Large intestine (tissue), 3 donors: ENCODE data around the gene MFGE8. TPM values are rescaled to one million over a fixed set of nuclear protein-coding genes. Genes with fewer than 3 reads are reported as not detected.

Experiments
- DNase-seq, 2 donors: peaks; one replicate each; pipeline versions ENCODE4 v3.0.0 to v3.0.0-alpha.2; 2013
- H3K27ac ChIP-seq: one replicate; pipeline ENCODE4 v1.5.1; 2013; ENCODE audit warnings: low read length
- H3K27me3 ChIP-seq: 2 replicates; pipeline ENCODE4 v1.6.1; 2013; ENCODE audit warnings: low read length; ENCODE audit not compliant: control insufficient read depth, insufficient read depth
- H3K36me3 ChIP-seq: 2 replicates; pipeline ENCODE4 v1.6.1; 2013; ENCODE audit warnings: low read length; ENCODE audit not compliant: control insufficient read depth, insufficient read depth
- H3K4me1 ChIP-seq: one replicate; pipeline ENCODE4 v1.6.1; 2013; ENCODE audit warnings: low read length; ENCODE audit not compliant: control insufficient read depth, insufficient read depth
- H3K4me3 ChIP-seq: one replicate; pipeline ENCODE4 v1.5.1; 2013; ENCODE audit warnings: low read length
- H3K9me3 ChIP-seq: one replicate; pipeline ENCODE4 v1.6.1; 2013; ENCODE audit warnings: mild to moderate bottlenecking, low read depth, low read length, moderate library complexity; ENCODE audit not compliant: control insufficient read depth
- WGBS: methylation state at CpG from one replicate; pipeline ENCODE4 v1.1.5; 2013; ENCODE audit warnings: low lambda C conversion rate; ENCODE audit not compliant: insufficient coverage; 5-methylcytosine and 5-hydroxymethylcytosine counted together
- polyA plus RNA-seq: library from polyadenylated mRNA; unstranded; fragments of 120-200 nt; gene quantifications from one replicate; pipeline ENCODE4 v1.2.1, GENCODE V29; 2013

Gene MFGE8
- polyA plus RNA-seq, 1 donor = 36.7 TPM

GRCh38 chr15:88874684-88875083 lies 38.5 kb downstream of the MFGE8 start:
- no peaks in the 10 kb centered on the region for H3K9me3 ChIP-seq

GRCh38 chr15:88874275-88874674 lies 38.9 kb downstream of the MFGE8 start:
- H3K27me3 ChIP-seq = peaks cover 27% of the 10 kb centered on the region
- no peaks in the 10 kb centered on the region for H3K36me3 ChIP-seq
- H3K9me3 ChIP-seq = no peaks in the 10 kb centered on the region
- no peak overlapping the region for H3K27ac ChIP-seq
- no CpG with 5 or more reads among the region's 15 CpGs for WGBS
- no peaks in the 10 kb centered on the region for H3K4me1 ChIP-seq
- DNase-seq = no peak
- H3K4me3 ChIP-seq = no peak overlapping the region

More at GRCh38 chr15:88874684-88875083, 38.5 kb downstream of the MFGE8 start:
- no peak overlapping the region for H3K27ac ChIP-seq
- H3K4me3 ChIP-seq = no peak overlapping the region
- no CpG with 5 or more reads among the region's 6 CpGs for WGBS
- no peak for DNase-seq
- no peaks in the 10 kb centered on the region for H3K4me1 ChIP-seq
- peaks cover 27% of the 10 kb centered on the region for H3K27me3 ChIP-seq
- no peaks in the 10 kb centered on the region for H3K36me3 ChIP-seq

- Histone ChIP-seq H3K9me3 (no peaks in the 10 kb centered on the region), H3K4me1 (no peaks in the 10 kb centered on the region), H3K27me3 (peaks cover 27% of the 10 kb centered on the region), H3K4me3 (no peak overlapping the region), H3K36me3 (no peaks in the 10 kb centered on the region), H3K27ac (no peak overlapping the region)
- WGBS = no CpG with 5 or more reads among the region's 13 CpGs
- no peak for DNase-seq
Measured at GRCh38 chr15:88873786-88874185, 39.4 kb downstream of the MFGE8 start.

GRCh38 chr15:88872706-88873105 lies 40.5 kb downstream of the MFGE8 start:
- Histone ChIP-seq H3K9me3 (no peaks in the 10 kb centered on the region), H3K4me3 (no peak overlapping the region), H3K27me3 (peaks cover 30% of the 10 kb centered on the region), H3K27ac (no peak overlapping the region), H3K4me1 (no peaks in the 10 kb centered on the region), H3K36me3 (no peaks in the 10 kb centered on the region)
- no peak for DNase-seq
- WGBS = no CpG with 5 or more reads among the region's 9 CpGs

GRCh38 chr15:88872106-88872505 lies 41.1 kb downstream of the MFGE8 start:
- H3K4me3 ChIP-seq = no peak overlapping the region
- no peak overlapping the region for H3K27ac ChIP-seq
- WGBS = no CpG with 5 or more reads among the region's 6 CpGs
- H3K36me3 ChIP-seq = no peaks in the 10 kb centered on the region
- H3K9me3 ChIP-seq = no peaks in the 10 kb centered on the region
- H3K4me1 ChIP-seq = no peaks in the 10 kb centered on the region
- peaks cover 31% of the 10 kb centered on the region for H3K27me3 ChIP-seq
- no peak for DNase-seq

- Histone ChIP-seq H3K27ac (no peak overlapping the region), H3K36me3 (no peaks in the 10 kb centered on the region), H3K27me3 (peaks cover 31% of the 10 kb centered on the region), H3K4me1 (no peaks in the 10 kb centered on the region), H3K4me3 (no peak overlapping the region), H3K9me3 (no peaks in the 10 kb centered on the region)
- no peak for DNase-seq
- WGBS = no CpG with 5 or more reads among the region's 14 CpGs
Measured at GRCh38 chr15:88871313-88871712, 41.9 kb downstream of the MFGE8 start.

- no CpG with 5 or more reads among the region's 10 CpGs for WGBS
- no peaks in the 10 kb centered on the region for H3K36me3 ChIP-seq
- H3K9me3 ChIP-seq = no peaks in the 10 kb centered on the region
- H3K4me3 ChIP-seq = no peak overlapping the region
- no peaks in the 10 kb centered on the region for H3K4me1 ChIP-seq
- no peak overlapping the region for H3K27ac ChIP-seq
- no peak for DNase-seq
- H3K27me3 ChIP-seq = peaks cover 9% of the 10 kb centered on the region
Measured at GRCh38 chr15:88866295-88866881, 46.8 kb downstream of the MFGE8 start.

- Histone ChIP-seq H3K4me3 (no peak overlapping the region), H3K27ac (no peak overlapping the region), H3K4me1 (no peaks in the 10 kb centered on the region), H3K36me3 (no peaks in the 10 kb centered on the region), H3K27me3 (peaks cover 4% of the 10 kb centered on the region), H3K9me3 (no peaks in the 10 kb centered on the region)
- no CpG with 5 or more reads among the region's 6 CpGs for WGBS
- DNase-seq = no peak
Measured at GRCh38 chr15:88865498-88866099, 47.6 kb downstream of the MFGE8 start.

- Histone ChIP-seq H3K27ac (no peak overlapping the region), H3K9me3 (no peaks in the 10 kb centered on the region), H3K4me3 (no peak overlapping the region), H3K27me3 (peaks cover 4% of the 10 kb centered on the region), H3K36me3 (no peaks in the 10 kb centered on the region), H3K4me1 (no peaks in the 10 kb centered on the region)
- no peak for DNase-seq
- no CpG with 5 or more reads among the region's 4 CpGs for WGBS
Measured at GRCh38 chr15:88864861-88865497, 48.2 kb downstream of the MFGE8 start.

GRCh38 chr15:88863412-88863811 lies 49.8 kb downstream of the MFGE8 start:
- Histone ChIP-seq H3K27ac (no peak overlapping the region), H3K9me3 (no peaks in the 10 kb centered on the region), H3K27me3 (peaks cover 4% of the 10 kb centered on the region), H3K4me3 (no peak overlapping the region), H3K4me1 (no peaks in the 10 kb centered on the region), H3K36me3 (no peaks in the 10 kb centered on the region)
- WGBS = no CpG with 5 or more reads among the region's 1 CpG
- DNase-seq = no peak
